CD14-positive monocyte (primary cell): Measurements from ENCODE around the gene C12orf56. TPM values are rescaled to one million over a fixed set of nuclear protein-coding genes. Genes with fewer than 3 reads are reported as not detected.

Experiments used
- DNase-seq, 3 donors: peaks; one replicate each; pipeline ENCODE4 v3.0.0-alpha.2; 2011 to 2022
- H2AFZ ChIP-seq: 2 replicates; pipeline ENCODE4 v1.6.0; 2012; ENCODE audit warnings: mild to moderate bottlenecking, low read depth, low read length, inconsistent platforms; ENCODE audit not compliant: insufficient read depth, poor library complexity, severe bottlenecking
- H3K27ac ChIP-seq, 2 donors: 1 replicate in 1 of 2; 2 replicates in 1 of 2; pipeline ENCODE4 v1.5.1; 2012 to 2013; ENCODE audit warnings: low read length in 2 of 2, control low read depth in 1 of 2, inconsistent platforms in 1 of 2, low read depth in 1 of 2, mild to moderate bottlenecking in 1 of 2
- H3K27me3 ChIP-seq, 2 donors: one replicate each; pipeline versions ENCODE4 v1.6.0 to v1.6.1; 2011 to 2013; ENCODE audit warnings: low read length in 2 of 2; ENCODE audit not compliant: control insufficient read depth in 2 of 2, insufficient read depth in 2 of 2
- H3K36me3 ChIP-seq, 2 donors: replicated peaks in 1 of 2; 1 replicate in 1 of 2; 2 replicates in 1 of 2; pipeline versions ENCODE4 v1.5.1 to v1.6.1; 2012 to 2013; ENCODE audit warnings: low read length in 2 of 2, control low read depth in 1 of 2, inconsistent platforms in 1 of 2, mild to moderate bottlenecking in 1 of 2; ENCODE audit not compliant: insufficient read depth in 2 of 2, control insufficient read depth in 1 of 2
- H3K4me1 ChIP-seq, 2 donors: 1 replicate in 1 of 2; 2 replicates in 1 of 2; pipeline versions ENCODE4 v1.5.1 to v1.6.1; 2012 to 2013; ENCODE audit warnings: low read length in 2 of 2, control low read depth in 1 of 2, inconsistent platforms in 1 of 2, mild to moderate bottlenecking in 1 of 2, moderate library complexity in 1 of 2; ENCODE audit not compliant: insufficient read depth in 2 of 2, control insufficient read depth in 1 of 2
- H3K4me2 ChIP-seq: replicated peaks from 2 replicates; pipeline ENCODE3; 2012; ENCODE audit warnings: low read length, moderate library complexity, mild to moderate bottlenecking; ENCODE audit not compliant: poor library complexity, severe bottlenecking; ENCODE audit errors: extremely low read depth
- H3K4me3 ChIP-seq, 3 experiments: fragments of 200-600 bp in 1 of 3; sonication (generic) in 1 of 3; replicated peaks in 1 of 3; 1 replicate in 2 of 3; 2 replicates in 1 of 3; pipeline ENCODE4 v1.5.1; 2011 to 2013; ENCODE audit warnings: low read length in 3 of 3, mild to moderate bottlenecking in 3 of 3, control low read depth in 2 of 3, low read depth in 2 of 3, inconsistent platforms in 1 of 3, moderate library complexity in 1 of 3
- H3K79me2 ChIP-seq: 2 replicates; pipeline ENCODE4 v1.6.0; 2012; ENCODE audit warnings: mild to moderate bottlenecking, control low read depth, inconsistent platforms, low read length, moderate library complexity; ENCODE audit not compliant: insufficient read depth
- H3K9ac ChIP-seq: 2 replicates; pipeline ENCODE4 v1.6.0; 2017; ENCODE audit warnings: low read length, mild to moderate bottlenecking; ENCODE audit not compliant: insufficient read depth, poor library complexity, severe bottlenecking
- H3K9me3 ChIP-seq, 2 donors: replicated peaks in 1 of 2; 1 replicate in 1 of 2; 2 replicates in 1 of 2; pipeline versions ENCODE4 v1.5.1 to v1.6.1; 2012 to 2013; ENCODE audit warnings: low read length in 2 of 2, control low read depth in 1 of 2; ENCODE audit not compliant: control insufficient read depth in 1 of 2, insufficient read depth in 1 of 2
- H4K20me1 ChIP-seq: 2 replicates; pipeline ENCODE4 v1.6.0; 2012; ENCODE audit warnings: mild to moderate bottlenecking, low read length, control low read depth, moderate library complexity; ENCODE audit not compliant: insufficient read depth
- H3K27ac Mint-ChIP-seq, 7 donors: one replicate each; pipeline ENCODE4 v1.8.0; 2020; ENCODE audit warnings: mild to moderate bottlenecking in 7 of 7, mixed read lengths in 7 of 7, moderate library complexity in 6 of 7, inconsistent platforms in 2 of 7
- H3K27me3 Mint-ChIP-seq, 3 donors: one replicate each; pipeline ENCODE4 v1.8.0; 2021 to 2022; ENCODE audit warnings: low read depth in 3 of 3, mild to moderate bottlenecking in 3 of 3, mixed read lengths in 3 of 3, moderate library complexity in 3 of 3, inconsistent platforms in 1 of 3
- H3K36me3 Mint-ChIP-seq, 2 donors: one replicate each; pipeline ENCODE4 v1.8.0; 2020; ENCODE audit warnings: mixed read lengths in 2 of 2, inconsistent platforms in 1 of 2, mild to moderate bottlenecking in 1 of 2
- H3K4me1 Mint-ChIP-seq: one replicate; pipeline ENCODE4 v1.8.0; 2020; ENCODE audit warnings: mild to moderate bottlenecking, mixed read lengths
- H3K4me3 Mint-ChIP-seq, 2 donors: one replicate each; pipeline ENCODE4 v1.8.0; 2020; ENCODE audit warnings: mild to moderate bottlenecking in 2 of 2, mixed read lengths in 2 of 2, moderate library complexity in 1 of 2
- H3K9me3 Mint-ChIP-seq, 7 donors: one replicate each; pipeline ENCODE4 v1.8.0; 2020 to 2022; ENCODE audit warnings: mixed read lengths in 7 of 7, mild to moderate bottlenecking in 6 of 7, moderate library complexity in 6 of 7, inconsistent platforms in 2 of 7
- CTCF ChIP-seq: fragments of 200-600 bp; IDR thresholded peaks from one replicate; pipeline ENCODE4 v1.8.0; 2022; ENCODE audit warnings: antibody characterized with exemption, mild to moderate bottlenecking
- WGBS: methylation state at CpG from one replicate; pipeline ENCODE4 v1.1.5; 2013; ENCODE audit warnings: missing lambda C conversion rate; ENCODE audit not compliant: insufficient coverage; 5-methylcytosine and 5-hydroxymethylcytosine counted together
- intact Hi-C, 2 donors: fragments of 100-400 bp; cut with micrococcal nuclease; formaldehyde crosslinking; loops; one replicate each; pipeline versions ENCODE4 v1.15.0 to v1.15.1; 2023
- polyA plus RNA-seq, 3 donors: library from polyadenylated mRNA; depleted of rRNA in 1 of 3; unstranded in 2 of 3; stranded (reverse) in 1 of 3; fragments of 300-500 nt in 2 of 3; fragments of >200 nt in 1 of 3; fragmentation: Illumina TruSeq in 2 of 3; gene quantifications; 1 replicate in 2 of 3; 2 replicates in 1 of 3; pipeline ENCODE4 v1.2.3, GENCODE V29; 2012 to 2021

The C12orf56 gene
- polyA plus RNA-seq, 3 donors: not detected

- Histone ChIP-seq H3K27me3 (no peaks in the 10 kb centered on the region), H3K79me2 (no peaks in the 10 kb centered on the region), H3K4me1 (no peaks in the 10 kb centered on the region), H3K4me3 (no peak overlapping the region), H3K4me2 (no peak overlapping the region), H4K20me1 (no peaks in the 10 kb centered on the region), H3K27ac (no peak overlapping the region), H3K9me3 (no peaks in the 10 kb centered on the region), H3K9ac (no peak overlapping the region), H3K36me3 (no peaks in the 10 kb centered on the region), H2AFZ (no peak overlapping the region)
- H3K4me1 Mint-ChIP-seq: no peaks in the 10 kb centered on the region
- TF ChIP-seq CTCF: no peak
- intact Hi-C loops: no loop called here
- H3K27ac Mint-ChIP-seq: no peak overlapping the region
- H3K9me3 Mint-ChIP-seq: no peaks in the 10 kb centered on the region
- WGBS: no CpG with 5 or more reads among the region's 2 CpGs
- peaks cover 1 to 5% (median 2%) of the 10 kb centered on the region in 3 donors for H3K27me3 Mint-ChIP-seq
- no peak for DNase-seq
- no peaks in the 10 kb centered on the region for H3K36me3 Mint-ChIP-seq
- H3K4me3 Mint-ChIP-seq: no peak overlapping the region
These were observed 122.1 kb downstream of the C12orf56 start for GRCh38 chr12:64268409-64268808.

- TF ChIP-seq CTCF: no peak
- H3K27me3 Mint-ChIP-seq: peaks cover 0 to 6% (median 3%) of the 10 kb centered on the region in 3 donors
- Histone ChIP-seq H3K36me3 (no peaks in the 10 kb centered on the region), H3K4me2 (no peak overlapping the region), H3K4me3 (no peak overlapping the region), H3K4me1 (no peaks in the 10 kb centered on the region), H3K27ac (no peak overlapping the region), H3K79me2 (no peaks in the 10 kb centered on the region), H3K9me3 (no peaks in the 10 kb centered on the region), H2AFZ (no peak overlapping the region), H4K20me1 (no peaks in the 10 kb centered on the region), H3K9ac (no peak overlapping the region), H3K27me3 (no peaks in the 10 kb centered on the region)
- H3K9me3 Mint-ChIP-seq: no peaks in the 10 kb centered on the region
- no peak for DNase-seq
- intact Hi-C loops: no loop called here
- no peak overlapping the region for H3K27ac Mint-ChIP-seq
- no CpG with 5 or more reads among the region's 2 CpGs for WGBS
- H3K36me3 Mint-ChIP-seq: no peaks in the 10 kb centered on the region
- no peak overlapping the region for H3K4me3 Mint-ChIP-seq
- H3K4me1 Mint-ChIP-seq: no peaks in the 10 kb centered on the region
These were observed 124.7 kb downstream of the C12orf56 start for GRCh38 chr12:64265839-64266238.
